Activated CD8-positive, alpha-beta memory T cell treated with anti-CD3 and anti-CD28 coated beads, Interleukin-2, amount 50 U/mL, for 24 hours (primary cell): Measurements from ENCODE around the gene TMEM88.
"Not testable (repeated sequence)": the region's sequence is repeated elsewhere in the genome, so short reads cannot be mapped to it uniquely, and the experiment has no call there.

Experiments
- DNase-seq: peaks from one replicate; pipeline ENCODE4 v3.0.0-alpha.2; 2020; ENCODE audit errors: extremely low read depth

TMEM88 gene, protein sequence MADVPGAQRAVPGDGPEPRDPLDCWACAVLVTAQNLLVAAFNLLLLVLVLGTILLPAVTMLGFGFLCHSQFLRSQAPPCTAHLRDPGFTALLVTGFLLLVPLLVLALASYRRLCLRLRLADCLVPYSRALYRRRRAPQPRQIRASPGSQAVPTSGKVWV

DNA sequence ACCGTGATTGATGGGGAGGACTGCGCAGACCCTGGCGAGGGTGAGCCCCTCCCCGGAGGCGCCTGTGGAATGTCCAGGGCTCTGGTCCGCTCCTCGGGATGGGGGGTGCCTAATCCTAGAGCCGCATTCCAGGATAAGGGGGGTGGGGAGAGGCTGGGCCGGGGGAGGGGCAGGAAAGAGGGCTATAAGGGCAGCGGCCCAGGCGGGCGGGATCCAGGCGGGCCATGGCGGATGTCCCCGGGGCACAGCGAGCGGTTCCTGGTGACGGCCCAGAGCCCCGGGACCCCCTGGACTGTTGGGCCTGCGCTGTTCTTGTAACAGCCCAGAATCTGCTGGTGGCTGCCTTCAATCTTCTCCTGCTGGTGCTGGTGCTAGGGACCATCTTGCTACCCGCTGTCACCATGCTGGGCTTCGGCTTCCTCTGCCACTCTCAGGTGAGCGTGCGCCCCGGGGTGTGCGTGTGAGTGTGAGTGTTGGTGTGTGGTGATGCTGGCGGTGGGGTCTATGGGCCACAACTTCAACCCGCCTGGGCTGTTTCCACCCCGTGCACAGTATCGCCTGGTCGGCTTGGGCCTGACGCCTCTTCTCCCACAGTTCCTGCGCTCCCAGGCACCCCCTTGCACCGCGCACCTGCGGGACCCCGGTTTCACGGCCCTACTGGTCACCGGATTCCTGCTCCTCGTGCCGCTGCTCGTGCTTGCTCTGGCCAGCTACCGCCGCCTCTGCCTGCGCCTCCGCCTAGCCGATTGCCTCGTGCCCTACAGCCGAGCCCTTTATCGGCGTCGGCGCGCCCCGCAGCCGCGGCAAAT, at the start of gene TMEM88:
Gene TMEM88, plus strand, starts transcription at position 216 of the 809 bp plus-strand sequence. Its CDS starts 9 bp downstream, at position 225.
- no peak for DNase-seq

DNA sequence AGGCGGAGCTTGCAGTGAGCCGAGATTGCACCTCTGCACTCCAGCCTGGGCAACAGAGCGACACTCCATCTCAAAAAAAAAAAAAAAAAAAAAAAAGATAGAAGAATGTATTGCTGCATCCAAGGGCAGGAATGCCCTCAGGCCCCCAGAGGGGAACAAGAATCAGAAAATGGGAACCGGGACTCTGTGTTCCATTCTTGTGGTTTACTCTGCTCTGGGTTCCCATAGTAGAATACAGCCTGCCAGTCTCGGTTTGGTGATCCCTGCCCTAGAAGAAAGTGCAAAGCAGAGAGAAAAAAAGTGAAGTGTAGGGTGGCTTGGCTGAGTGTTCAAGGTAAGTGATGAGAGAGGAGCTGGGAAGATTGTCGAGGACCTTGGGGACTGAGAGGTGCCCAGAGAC, 48.3 kb upstream of the TMEM88 start:
- DNase-seq: no peak

DNA sequence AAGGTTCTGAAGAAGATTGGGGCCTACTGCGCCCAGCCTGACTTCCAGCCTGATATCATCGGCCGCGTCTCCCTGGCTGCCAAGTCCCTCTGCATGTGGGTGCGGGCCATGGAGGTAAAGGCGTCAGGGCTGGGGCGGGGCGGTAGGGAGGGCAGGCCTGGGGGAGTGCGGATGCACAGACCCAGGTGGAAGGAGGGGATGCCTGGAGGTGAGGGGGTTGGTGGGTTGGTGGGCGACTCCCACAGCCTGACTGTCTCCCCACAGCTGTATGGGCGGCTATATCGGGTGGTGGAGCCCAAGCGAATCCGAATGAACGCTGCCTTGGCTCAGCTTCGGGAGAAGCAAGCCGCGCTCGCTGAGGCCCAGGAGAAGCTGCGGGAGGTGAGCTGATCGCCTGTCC, 47.7 kb upstream of the TMEM88 start:
- DNase-seq: no peak

DNA sequence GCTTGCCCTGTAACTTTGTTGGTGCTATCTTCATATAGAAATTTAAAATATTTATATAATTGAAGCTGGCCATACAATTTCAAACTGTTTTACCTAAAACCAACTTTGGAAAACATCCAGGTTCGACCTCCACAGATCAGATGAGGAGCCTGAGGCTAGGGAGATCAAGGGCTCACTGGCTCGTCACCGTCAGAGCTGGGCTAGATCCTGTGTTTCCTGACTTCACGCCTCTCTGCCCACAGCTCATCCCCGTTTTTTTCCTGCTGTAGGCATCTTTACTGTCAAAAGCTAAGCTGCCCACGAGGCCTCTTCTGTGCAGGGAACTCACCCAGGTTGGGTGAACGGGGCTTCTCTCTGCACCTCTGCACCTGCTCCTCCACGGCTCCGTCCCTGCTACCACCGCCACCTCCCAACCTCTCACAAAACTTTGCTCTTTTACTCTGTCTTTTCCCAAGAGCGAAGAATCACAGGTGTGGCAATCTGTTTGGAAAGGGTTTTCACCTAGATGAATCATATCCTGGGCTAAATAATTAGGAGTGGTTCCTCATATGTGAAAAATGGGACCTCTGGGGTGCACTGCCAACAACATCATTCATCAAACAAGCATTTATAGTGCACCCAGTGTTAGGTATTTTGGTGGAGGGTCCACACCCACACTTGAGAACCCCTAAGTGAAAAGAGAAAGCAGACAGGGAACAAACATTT, 45.6 kb upstream of the TMEM88 start:
- DNase-seq: no peak

DNA sequence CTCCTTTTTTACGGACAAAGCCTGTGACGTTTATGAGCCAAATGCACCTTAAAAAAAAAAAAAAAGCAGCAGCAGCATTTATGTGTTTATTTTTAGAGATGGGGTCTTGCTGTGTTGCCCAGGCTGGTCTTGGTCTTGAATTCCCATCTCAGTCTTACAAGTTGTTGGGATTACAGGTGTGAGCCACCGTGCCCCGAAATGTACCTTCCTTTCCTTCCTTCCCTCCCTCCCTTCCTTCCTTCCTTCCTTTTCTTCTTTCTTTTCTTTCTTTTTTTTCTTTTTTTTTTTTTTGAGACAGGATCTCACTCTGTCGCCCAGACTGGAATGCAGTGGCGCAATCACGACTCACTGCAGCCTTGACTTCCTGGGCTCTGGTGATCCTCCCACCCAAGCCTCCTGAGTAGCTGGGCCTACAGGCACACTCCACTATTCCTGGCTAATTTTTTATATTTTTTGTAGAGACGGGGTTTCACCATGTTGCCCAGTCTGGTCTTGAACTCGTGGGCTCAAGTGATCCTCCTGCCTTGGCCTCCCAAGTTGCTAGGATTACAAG, 45.0 kb upstream of the TMEM88 start:
- not testable (repeated sequence) for DNase-seq

DNA sequence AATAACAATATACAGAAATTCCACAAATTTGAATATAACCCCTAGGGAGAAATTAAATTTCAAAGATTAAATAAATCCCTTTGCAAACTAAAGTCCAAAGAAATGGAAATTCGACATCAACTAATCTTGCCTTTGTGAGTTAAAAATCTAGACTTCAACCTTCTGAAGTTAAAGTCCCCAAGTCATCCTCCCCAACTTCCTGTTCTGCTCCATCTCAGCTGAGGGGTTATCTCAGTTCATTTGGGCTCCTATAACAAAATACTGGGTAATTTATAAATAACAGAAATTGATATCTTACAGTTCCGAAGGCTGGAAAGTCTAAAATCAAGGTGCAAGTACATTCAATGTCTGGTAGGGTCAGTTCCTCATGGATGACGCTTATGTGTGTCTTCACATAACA, 43.6 kb upstream of the TMEM88 start:
- no peak for DNase-seq

DNA sequence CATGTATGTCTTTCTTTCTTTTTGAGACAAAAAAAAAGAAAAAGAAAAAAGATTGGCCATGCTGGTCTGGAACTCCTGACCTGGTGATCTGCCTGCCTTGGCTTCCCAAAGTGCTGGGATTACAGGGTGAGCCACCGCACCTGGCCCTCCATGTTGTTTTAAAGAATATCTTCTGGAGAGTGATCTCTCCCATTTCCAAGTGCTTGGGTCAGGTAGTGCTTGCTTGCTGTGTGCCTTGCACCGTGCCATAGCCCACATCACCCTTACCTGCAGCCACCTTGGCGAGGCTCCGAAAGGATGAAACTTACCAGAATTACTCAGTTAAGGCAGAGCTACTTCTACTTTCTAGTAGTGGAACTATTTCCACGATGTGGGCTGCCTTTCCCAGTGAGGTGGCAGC, 39.9 kb upstream of the TMEM88 start:
- DNase-seq: no peak

DNA sequence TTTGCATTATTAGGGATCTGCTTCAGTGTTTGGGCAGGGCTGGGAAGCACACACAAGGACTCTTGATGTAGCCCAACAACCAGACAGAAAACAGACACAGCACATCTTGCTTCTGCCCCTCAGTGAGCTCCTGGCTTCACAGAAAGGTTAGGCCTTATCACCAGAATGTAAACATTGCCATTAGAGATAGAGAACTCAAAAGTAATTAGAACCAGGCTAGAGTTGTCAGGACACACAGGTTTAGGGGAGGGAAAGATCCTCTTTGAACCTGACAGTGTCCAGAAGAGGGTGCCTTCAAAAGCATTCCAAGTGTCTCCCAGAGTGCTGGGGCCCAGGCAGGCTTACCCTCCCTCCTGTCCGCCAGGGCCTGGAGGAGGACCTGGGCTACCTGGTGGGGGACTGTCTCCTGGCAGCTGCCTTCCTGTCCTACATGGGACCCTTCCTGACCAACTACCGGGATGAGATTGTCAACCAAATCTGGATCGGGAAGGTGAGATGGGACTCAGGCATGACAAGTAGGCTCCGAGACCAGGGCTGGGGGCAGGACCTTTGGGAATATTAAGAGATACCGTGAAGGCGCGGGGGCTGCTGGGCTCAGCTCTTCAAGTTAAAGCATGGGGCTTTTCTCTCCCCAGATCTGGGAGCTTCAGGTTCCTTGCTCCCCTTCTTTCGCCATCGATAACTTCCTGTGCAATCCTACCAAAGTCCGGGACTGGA, 37.8 kb upstream of the TMEM88 start:
- no peak for DNase-seq

DNA sequence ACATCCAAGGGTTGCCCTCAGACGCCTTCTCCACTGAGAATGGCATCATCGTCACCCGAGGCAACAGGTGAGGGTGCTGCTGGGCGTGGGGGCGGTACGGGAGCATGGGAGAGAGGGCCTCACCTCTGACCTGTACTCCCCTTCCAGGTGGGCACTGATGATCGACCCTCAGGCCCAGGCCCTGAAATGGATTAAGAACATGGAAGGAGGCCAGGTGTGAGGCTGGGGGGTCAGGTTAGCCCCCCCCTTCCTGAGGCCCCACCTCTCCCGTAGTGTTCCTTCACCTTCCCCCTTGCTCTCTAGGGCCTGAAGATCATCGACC, 37.3 kb upstream of the TMEM88 start:
- no peak for DNase-seq

DNA sequence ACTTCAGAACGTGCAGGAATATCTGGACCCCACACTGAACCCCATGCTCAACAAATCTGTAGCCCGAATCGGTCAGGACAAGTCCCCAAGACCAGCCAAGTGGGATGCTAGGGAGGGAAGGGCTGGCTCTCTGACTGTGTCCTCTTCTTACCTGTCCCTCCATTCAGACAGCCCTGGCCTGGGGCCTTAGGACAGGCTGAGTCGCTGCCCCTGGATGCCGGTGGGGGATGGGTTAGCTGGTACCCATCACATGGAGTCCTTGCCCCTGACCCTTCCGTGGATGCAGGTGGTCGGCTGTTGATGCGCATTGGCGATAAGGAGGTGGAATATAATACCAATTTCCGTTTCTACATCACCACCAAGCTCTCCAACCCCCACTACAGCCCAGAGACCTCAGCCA, 36.8 kb upstream of the TMEM88 start:
- no peak for DNase-seq

DNA sequence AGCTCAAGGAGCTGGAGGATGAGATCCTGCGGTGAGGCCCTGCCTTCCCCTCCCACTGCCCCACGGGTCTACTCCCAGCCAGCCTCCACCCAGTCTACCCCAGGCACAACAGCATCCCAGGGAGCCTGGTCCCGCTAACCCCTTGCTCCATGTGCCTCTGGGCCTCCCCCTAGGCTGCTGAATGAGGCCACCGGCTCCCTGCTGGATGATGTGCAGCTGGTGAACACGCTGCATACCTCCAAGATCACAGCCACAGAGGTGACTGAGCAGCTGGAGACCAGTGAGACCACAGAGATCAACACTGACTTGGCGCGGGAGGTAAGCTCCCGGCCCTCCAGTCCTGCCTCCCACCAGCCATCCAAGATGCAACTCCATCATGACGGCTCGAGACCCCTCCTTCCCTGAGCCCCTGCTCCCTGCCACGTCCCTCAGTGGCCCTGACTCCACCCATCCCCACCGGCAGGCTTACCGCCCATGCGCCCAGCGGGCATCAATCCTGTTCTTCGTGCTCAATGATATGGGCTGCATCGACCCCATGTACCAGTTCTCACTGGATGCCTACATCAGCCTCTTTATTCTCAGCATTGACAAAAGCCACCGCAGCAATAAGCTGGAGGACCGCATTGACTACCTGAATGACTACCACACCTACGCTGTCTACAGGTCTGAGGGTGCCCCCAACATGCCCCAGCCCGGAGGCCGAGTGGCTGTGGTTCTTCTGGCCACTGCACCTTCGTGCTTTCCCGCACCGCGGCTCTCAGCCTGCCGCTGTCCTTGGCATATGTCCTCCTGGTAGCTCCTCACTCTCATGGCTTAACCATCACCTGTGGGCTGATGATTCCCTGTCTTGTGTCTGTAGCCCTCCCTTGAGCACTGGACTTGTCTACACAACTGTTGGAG, 35.9 kb upstream of the TMEM88 start:
- no peak for DNase-seq

DNA sequence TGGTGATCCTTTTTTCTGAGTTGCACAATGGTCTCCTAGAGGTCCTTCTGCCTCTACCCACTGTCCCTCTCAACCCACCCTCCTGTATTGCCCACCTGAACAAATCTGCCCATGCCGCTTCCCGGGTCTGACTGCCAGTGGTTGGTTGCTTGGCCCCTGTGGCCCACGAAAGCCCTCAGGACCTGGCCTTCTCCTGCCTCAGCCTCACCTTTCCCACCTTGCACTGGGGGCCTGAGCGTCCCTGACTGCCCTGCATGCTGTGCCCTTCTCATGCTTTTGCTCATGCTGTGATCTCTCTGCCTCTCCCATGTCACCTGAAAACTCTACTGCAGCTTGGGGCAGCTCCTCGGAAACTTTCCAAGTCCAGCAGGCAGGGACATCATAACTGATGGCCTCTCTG, 34.6 kb upstream of the TMEM88 start:
- DNase-seq: no peak

DNA sequence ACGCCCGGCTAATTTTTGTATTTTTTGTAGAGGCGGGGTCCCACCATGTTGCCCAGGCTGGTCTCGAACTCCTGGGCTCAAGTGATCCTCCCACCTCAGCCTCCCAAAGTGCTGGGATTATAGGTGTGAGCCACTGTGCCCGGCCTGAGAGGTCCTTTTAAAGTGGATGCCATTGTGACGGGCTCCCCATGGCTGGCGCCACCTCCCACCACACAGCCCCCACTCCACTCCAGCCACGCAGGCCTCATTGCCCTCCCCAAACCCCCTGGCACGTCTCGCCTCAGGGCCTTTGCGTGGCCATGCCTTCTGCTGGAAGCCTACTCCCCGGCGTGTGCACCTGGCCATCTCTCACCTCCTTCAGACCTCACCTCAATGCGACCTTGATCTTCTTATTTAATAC, 32.7 kb upstream of the TMEM88 start:
- DNase-seq: no peak

DNA sequence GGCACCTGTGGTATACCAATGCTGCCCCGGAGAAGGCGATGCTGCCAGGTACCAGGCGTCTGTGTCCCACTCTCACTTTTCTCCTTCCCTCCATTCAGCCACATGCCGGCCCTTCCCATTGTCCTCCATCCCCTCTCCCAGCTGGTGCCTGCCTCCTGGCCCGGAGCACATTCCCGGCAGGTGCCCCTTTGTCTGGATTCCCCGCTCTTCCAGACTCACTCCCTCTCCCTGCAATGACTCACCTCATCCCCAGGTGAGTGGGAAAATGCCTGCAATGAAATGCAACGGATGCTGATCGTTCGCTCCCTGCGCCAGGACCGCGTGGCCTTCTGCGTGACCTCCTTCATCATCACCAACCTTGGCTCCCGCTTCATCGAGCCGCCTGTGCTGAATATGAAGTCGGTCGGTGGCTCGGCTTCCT, 31.3 kb upstream of the TMEM88 start:
- DNase-seq: no peak

DNA sequence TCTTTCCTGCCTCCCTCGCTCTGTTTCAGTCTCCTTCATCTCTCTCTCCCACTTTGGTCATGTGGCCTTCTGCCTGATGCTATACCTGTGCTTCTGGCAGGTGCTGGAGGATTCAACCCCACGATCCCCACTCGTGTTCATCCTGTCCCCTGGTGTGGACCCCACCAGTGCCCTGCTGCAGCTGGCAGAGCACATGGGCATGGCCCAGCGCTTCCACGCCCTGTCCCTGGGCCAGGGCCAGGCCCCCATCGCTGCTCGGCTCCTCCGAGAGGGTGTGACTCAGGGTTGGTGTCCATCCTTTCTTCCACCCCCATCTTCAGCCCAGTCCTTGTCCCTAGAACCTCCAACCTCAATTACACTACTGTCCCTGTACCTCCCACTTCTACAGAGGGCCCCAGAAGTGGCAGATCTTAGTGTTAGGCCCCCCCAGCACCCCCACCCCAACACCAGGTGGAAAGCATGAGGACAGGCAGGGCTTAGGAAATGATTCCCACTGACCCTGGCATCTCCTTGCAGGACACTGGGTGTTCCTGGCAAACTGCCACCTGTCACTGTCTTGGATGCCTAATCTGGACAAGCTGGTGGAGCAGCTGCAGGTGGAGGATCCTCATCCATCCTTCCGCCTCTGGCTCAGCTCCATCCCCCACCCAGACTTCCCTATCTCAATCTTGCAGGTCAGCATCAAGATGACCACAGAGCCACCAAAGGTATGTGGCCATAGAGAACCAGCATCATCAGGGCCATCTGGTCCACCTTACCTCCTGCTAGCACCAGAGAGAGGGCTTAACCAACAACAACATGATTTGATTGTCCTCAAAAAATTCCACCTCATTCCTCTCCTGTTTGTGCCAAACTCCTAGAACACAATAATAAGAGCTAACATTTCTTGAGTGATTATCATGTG, 30.6 kb upstream of the TMEM88 start:
- DNase-seq: no peak

DNA sequence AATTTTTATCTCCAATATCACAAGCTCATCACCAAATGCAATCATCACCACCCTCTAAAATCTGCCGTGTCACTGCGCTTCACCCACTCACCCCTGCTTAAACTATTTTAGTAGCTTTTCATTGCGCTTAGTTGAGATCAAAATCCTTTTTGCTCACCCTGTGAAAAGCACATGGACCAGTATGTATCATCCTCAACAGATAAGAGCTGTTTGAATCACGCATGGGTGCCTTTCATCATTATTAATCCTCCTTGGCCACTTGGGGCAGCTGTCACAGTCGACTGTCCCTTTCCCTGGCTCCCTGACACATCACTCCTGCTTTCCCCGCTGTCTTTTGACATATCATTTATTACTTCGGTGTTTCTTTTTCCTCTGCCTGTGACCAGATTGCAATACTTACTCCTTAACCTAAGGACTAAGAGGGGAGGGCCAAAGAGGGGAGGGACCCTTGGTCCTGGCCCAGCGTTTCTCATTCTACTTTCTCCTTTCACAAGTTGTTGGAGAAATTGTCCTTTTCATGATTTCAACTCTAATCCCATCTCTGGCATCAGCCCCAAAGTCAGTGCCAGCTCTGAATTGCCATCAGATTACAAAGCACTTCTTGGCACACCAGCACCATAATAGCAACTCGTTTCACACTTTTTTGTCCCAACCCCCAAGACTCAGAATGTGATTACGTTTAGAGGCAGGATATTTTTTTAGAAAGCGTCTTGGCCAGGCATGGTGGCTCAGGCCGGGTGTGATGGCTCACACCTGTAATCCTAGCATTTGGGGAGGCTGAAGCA, 29.5 kb upstream of the TMEM88 start:
- no peak for DNase-seq

DNA sequence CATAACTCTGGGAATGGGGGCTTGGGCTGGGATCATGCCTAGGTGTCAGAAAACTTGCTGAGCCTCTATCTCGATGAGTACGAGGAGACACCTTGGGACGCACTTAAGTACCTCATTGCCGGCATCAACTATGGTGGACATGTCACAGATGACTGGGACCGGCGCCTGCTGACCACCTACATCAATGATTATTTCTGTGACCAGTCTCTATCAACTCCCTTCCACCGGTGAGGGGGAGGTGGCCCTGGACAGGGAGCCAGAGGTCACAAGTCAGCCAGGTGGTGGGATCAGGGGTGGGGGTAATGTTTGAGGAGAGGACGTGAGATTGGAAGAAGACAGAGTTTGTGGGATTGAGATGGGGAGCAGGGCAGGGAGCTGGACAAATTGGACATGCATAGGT, 24.2 kb upstream of the TMEM88 start:
- no peak for DNase-seq

DNA sequence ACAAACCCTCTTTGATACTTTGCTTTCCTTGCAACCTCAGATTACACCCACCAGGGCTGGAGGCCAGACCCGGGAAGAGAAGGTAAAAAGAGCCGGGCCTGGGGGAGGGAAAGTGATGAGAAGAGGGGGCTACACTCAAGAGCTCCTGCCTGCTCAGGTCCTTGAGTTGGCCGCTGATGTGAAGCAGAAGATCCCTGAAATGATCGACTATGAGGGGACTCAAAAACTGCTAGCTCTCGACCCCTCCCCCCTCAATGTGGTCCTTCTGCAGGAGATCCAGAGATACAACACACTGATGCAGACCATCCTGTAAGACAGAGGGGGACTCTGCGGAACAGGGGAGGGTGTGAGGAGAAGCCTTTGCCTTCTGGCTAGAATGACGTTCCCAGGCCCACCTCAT, 23.6 kb upstream of the TMEM88 start:
- no peak for DNase-seq

DNA sequence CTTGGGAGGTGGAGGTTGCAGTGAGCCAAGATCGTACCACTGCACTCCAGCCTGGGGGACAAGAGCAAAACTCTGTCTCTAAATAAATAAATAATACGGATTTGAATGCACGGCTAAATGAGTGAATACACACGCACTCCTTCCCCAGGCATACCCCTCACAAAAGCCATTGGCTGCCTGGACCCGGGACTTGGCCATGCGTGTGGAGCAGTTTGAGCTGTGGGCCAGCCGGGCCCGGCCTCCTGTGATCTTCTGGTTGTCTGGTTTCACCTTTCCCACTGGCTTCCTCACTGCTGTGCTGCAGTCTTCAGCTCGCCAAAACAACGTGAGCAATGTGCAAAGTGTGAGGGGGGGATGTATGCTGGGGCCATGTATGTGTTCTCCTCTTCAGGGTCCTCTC, 22.4 kb upstream of the TMEM88 start:
- no peak for DNase-seq
